ENCODE measurements around the gene UBE2E1.

DNA sequence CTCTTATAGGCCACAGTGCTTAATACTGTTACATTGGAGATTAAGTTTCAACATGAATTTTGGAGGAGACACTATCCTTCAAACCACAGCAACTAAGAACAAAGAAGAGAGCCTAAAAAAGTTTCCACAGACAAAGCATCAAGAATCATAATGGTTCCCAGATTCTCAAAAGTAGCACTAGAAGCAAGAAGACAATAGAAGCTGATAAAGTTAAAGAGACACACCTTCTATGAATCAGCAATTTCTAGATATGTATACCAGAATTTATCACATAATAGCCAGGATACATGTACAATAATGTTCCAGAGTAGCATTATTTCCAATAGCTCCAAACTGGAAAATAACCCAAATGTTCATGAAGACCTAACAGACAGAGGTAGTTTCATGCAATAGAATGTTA, 98.8 kb downstream of the UBE2E1 start:
- TF ChIP-seq, protein P1, sequence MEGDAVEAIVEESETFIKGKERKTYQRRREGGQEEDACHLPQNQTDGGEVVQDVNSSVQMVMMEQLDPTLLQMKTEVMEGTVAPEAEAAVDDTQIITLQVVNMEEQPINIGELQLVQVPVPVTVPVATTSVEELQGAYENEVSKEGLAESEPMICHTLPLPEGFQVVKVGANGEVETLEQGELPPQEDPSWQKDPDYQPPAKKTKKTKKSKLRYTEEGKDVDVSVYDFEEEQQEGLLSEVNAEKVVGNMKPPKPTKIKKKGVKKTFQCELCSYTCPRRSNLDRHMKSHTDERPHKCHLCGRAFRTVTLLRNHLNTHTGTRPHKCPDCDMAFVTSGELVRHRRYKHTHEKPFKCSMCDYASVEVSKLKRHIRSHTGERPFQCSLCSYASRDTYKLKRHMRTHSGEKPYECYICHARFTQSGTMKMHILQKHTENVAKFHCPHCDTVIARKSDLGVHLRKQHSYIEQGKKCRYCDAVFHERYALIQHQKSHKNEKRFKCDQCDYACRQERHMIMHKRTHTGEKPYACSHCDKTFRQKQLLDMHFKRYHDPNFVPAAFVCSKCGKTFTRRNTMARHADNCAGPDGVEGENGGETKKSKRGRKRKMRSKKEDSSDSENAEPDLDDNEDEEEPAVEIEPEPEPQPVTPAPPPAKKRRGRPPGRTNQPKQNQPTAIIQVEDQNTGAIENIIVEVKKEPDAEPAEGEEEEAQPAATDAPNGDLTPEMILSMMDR (conservative IDR thresholded peaks at IDR 0.05; ENCODE audit: low read depth in 2 of 2), result no peak
- TF ChIP-seq POLR2AphosphoS5 (IDR thresholded peaks at IDR 0.05; ENCODE audit: low read depth), result no peak
- no peak for TF ChIP-seq EZH2 (IDR thresholded peaks at IDR 0.05; ENCODE audit: low read depth, unreplicated experiment)

Measured in GM23338 (cell line).